OCI-LY7 (cell line): ENCODE data around the gene SKA3. TPM values are rescaled to one million over a fixed set of nuclear protein-coding genes. Genes with fewer than 3 reads are reported as not detected.

Source experiments
- BruUV-seq: library from RNA; stranded (reverse); fragments of 400-500 nt; replicated peaks from 2 replicates; lab custom pipeline; 2021; lab: Mats Ljungman, UMichigan
- CTCF ChIA-PET: fragments of 300-600 bp; sonication (Branson Sonifier 250); formaldehyde crosslinking; loops from one replicate; lab custom pipeline; 2022; ENCODE audit warnings: antibody characterized with exemption; ENCODE audit not compliant: unreplicated experiment; lab: Charles Lee
- POLR2A ChIA-PET: fragments of 300-600 bp; sonication (Branson Sonifier 250); formaldehyde crosslinking; loops from one replicate; lab custom pipeline; 2022; ENCODE audit warnings: antibody characterized with exemption; lab: Charles Lee
- DNase-seq: peaks from one replicate; pipeline ENCODE4 v3.0.0-alpha.2; 2015; ENCODE audit warnings: low spot score
- H2AFZ ChIP-seq: fragments of 200-600 bp; sonication (generic), shearing (Covaris generic); 2 replicates; pipeline ENCODE4 v1.6.1; 2014; ENCODE audit warnings: mild to moderate bottlenecking, antibody characterized with exemption, low read length, moderate library complexity
- H3K27ac ChIP-seq: fragments of 200-600 bp; sonication (generic); 2 replicates; pipeline ENCODE4 v1.5.1; 2014; ENCODE audit warnings: mixed run types, low read depth, mild to moderate bottlenecking, moderate library complexity, low read length, inconsistent platforms; ENCODE audit not compliant: poor library complexity, severe bottlenecking
- H3K36me3 ChIP-seq: fragments of 200-600 bp; sonication (generic); 2 replicates; pipeline ENCODE4 v1.6.1; 2014; ENCODE audit warnings: mild to moderate bottlenecking, antibody characterized with exemption, low read length, moderate library complexity, mixed read lengths; ENCODE audit not compliant: insufficient read depth
- H3K4me1 ChIP-seq: fragments of 200-600 bp; sonication (generic); 2 replicates; pipeline ENCODE4 v1.5.1; 2014; ENCODE audit warnings: mild to moderate bottlenecking, low read length; ENCODE audit not compliant: insufficient read depth, poor library complexity, severe bottlenecking
- H3K4me2 ChIP-seq: fragments of 200-600 bp; sonication (generic); 2 replicates; pipeline ENCODE4 v1.6.1; 2014; ENCODE audit warnings: mild to moderate bottlenecking, low read length
- H3K4me3 ChIP-seq: fragments of 200-600 bp; sonication (generic); 2 replicates; pipeline ENCODE4 v1.5.1; 2014; ENCODE audit warnings: mild to moderate bottlenecking, low read depth, low read length; ENCODE audit not compliant: poor library complexity, severe bottlenecking
- H3K79me2 ChIP-seq: fragments of 200-600 bp; sonication (generic); 2 replicates; pipeline ENCODE4 v1.6.1; 2016; ENCODE audit warnings: low read depth, mild to moderate bottlenecking, low read length, moderate library complexity, mixed read lengths; ENCODE audit not compliant: insufficient read depth
- H3K9me2 ChIP-seq: fragments of 200-600 bp; sonication (generic); 2 replicates; pipeline ENCODE4 v1.6.1; 2016; ENCODE audit warnings: mild to moderate bottlenecking, low read length, mixed read lengths; ENCODE audit not compliant: insufficient read depth
- H3K9me3 ChIP-seq: fragments of 200-600 bp; sonication (generic); 2 replicates; pipeline ENCODE4 v1.6.1; 2014; ENCODE audit warnings: mild to moderate bottlenecking, mixed run types, low read length, mixed read lengths
- H4K20me1 ChIP-seq: fragments of 200-600 bp; sonication (generic); 2 replicates; pipeline ENCODE4 v1.6.1; 2014; ENCODE audit warnings: mild to moderate bottlenecking, antibody characterized with exemption, low read length, moderate library complexity, mixed read lengths; ENCODE audit not compliant: insufficient read depth
- CTCF ChIP-seq: fragments of 200-600 bp; sonication (generic); conservative IDR thresholded peaks from 2 replicates; pipeline ENCODE4 v1.5.1; 2014; ENCODE audit warnings: mild to moderate bottlenecking, antibody characterized with exemption, low read length, moderate library complexity, mixed read lengths
- EZH2phosphoT487 ChIP-seq: fragments of 200-600 bp; sonication (generic); IDR thresholded peaks from 2 replicates; pipeline ENCODE4 v1.6.1; 2018; ENCODE audit warnings: low read depth, borderline replicate concordance, mild to moderate bottlenecking, mixed run types, antibody characterized with exemption, low read length, moderate library complexity, mixed read lengths
- intact Hi-C: fragments of 100-400 bp; cut with micrococcal nuclease; formaldehyde crosslinking; loops from one replicate; pipeline ENCODE4 v1.10.0; 2022; ENCODE audit not compliant: unreplicated experiment
- total RNA-seq, 2 experiments: library from RNA; depleted of rRNA in 1 of 2; stranded (reverse); fragments of >200 nt in 1 of 2; shearing (Covaris generic) in 1 of 2; gene quantifications; 2 replicates each; pipeline ENCODE4 v1.2.3, GENCODE V29; 2014 to 2022

Gene SKA3
- total RNA-seq, 2 experiments from 2014 or later = 34.4 to 42.4 TPM

GRCh38 chr13:21152251-21152899 is 24.0 kb downstream of the SKA3 start:
- Histone ChIP-seq H3K79me2 (no peaks in the 10 kb centered on the region), H2AFZ (no peak overlapping the region), H3K4me3 (no peak overlapping the region), H3K27ac (no peak overlapping the region), H4K20me1 (peaks cover 3% of the 10 kb centered on the region; the same call in 1 of the 2 replicates), H3K36me3 (peaks cover 59% of the 10 kb centered on the region), H3K4me1 (peaks cover 8% of the 10 kb centered on the region), H3K9me2 (no peaks in the 10 kb centered on the region), H3K4me2 (no peak overlapping the region), H3K9me3 (no peaks in the 10 kb centered on the region)
- no TSS peak for BruUV-seq
- ChIA-PET POLR2A (interaction anchor here (0.9 to 1.7 kb wide), 2 partner anchors 9 to 25 kb away, joined by 3 to 6 read pairs; no protein-coding TSS in a partner anchor), CTCF (interaction anchor here (0.6 kb wide), 1 partner anchor 234 kb away, joined by 3 read pairs; no protein-coding TSS in a partner anchor)
- intact Hi-C loops = no loop called here
- TF ChIP-seq EZH2phosphoT487 (no peak), CTCF (no peak)
- DNase-seq = no peak

GRCh38 chr13:21150013-21150412 is 26.3 kb downstream of the SKA3 start:
- Histone ChIP-seq H3K36me3 (peaks cover 62% of the 10 kb centered on the region), H3K9me2 (no peaks in the 10 kb centered on the region), H3K9me3 (no peaks in the 10 kb centered on the region), H3K4me3 (no peak overlapping the region), H4K20me1 (peaks cover 7% of the 10 kb centered on the region), H3K4me1 (peaks cover 8% of the 10 kb centered on the region), H3K4me2 (0 out of 2 replicates have a peak overlapping the region, but pooled peaks have one; percentile 1), H2AFZ (no peak overlapping the region), H3K27ac (no peak overlapping the region), H3K79me2 (peaks cover 9% of the 10 kb centered on the region; the same call in 1 of the 2 replicates)
- intact Hi-C loops = no loop called here
- ChIA-PET CTCF (no interaction called here), POLR2A (interaction anchor here (1.5 to 2.7 kb wide), 2 partner anchors 18 to 26 kb away, joined by 7 to 13 read pairs; partner anchors contain the start of genes MRPL57 and SKA3)
- BruUV-seq = no TSS peak
- no peak for DNase-seq
- TF ChIP-seq EZH2phosphoT487 (no peak), CTCF (no peak)

GRCh38 chr13:21149568-21149967 is 26.8 kb downstream of the SKA3 start:
- peaks cover 8% of the 10 kb centered on the region for H3K4me1 ChIP-seq
- POLR2A ChIA-PET = interaction anchor here (1.5 to 2.7 kb wide), 2 partner anchors 19 to 27 kb away, joined by 7 to 13 read pairs; partner anchors contain the start of genes MRPL57 and SKA3
- no peak for DNase-seq
- no peaks in the 10 kb centered on the region for H3K9me3 ChIP-seq
- H3K79me2 ChIP-seq = peaks cover 14% of the 10 kb centered on the region
- TF ChIP-seq CTCF (no peak), EZH2phosphoT487 (no peak)
- no peak overlapping the region for H2AFZ ChIP-seq
- H3K36me3 ChIP-seq = peaks cover 62% of the 10 kb centered on the region
- no peak overlapping the region for H3K4me3 ChIP-seq
- intact Hi-C loops = no loop called here
- BruUV-seq = no TSS peak
- peaks cover 7% of the 10 kb centered on the region for H4K20me1 ChIP-seq
- H3K4me2 ChIP-seq = 0 out of 2 replicates have a peak overlapping the region, but pooled peaks have one; percentile 1
- no peaks in the 10 kb centered on the region for H3K9me2 ChIP-seq
- CTCF ChIA-PET = no interaction called here
- no peak overlapping the region for H3K27ac ChIP-seq
